Rectal smooth muscle tissue (tissue), 1 donor: ENCODE data around the gene HNRNPDL.
A peak's percentile ranks its signal among the peaks of the same experiment; 100 is the strongest.
"Not testable (repeated sequence)": the region's sequence is repeated elsewhere in the genome, so short reads cannot be mapped to it uniquely, and the experiment has no call there.

ENCODE experiments used
- H3K27ac ChIP-seq: one replicate; pipeline ENCODE4 v1.7.0; 2013; ENCODE audit warnings: low read depth, low read length, inconsistent platforms
- H3K27me3 ChIP-seq: one replicate; pipeline ENCODE4 v1.7.0; 2013; ENCODE audit warnings: low read length; ENCODE audit not compliant: control insufficient read depth, insufficient read depth
- H3K36me3 ChIP-seq: one replicate; pipeline ENCODE4 v1.7.0; 2013; ENCODE audit warnings: low read length; ENCODE audit not compliant: control insufficient read depth, insufficient read depth
- H3K4me1 ChIP-seq: one replicate; pipeline ENCODE4 v1.7.0; 2013; ENCODE audit warnings: low read length; ENCODE audit not compliant: control insufficient read depth, insufficient read depth
- H3K4me3 ChIP-seq: one replicate; pipeline ENCODE4 v1.7.0; 2013; ENCODE audit warnings: low read length
- H3K9ac ChIP-seq: one replicate; pipeline ENCODE4 v1.7.0; 2013; ENCODE audit warnings: low read length

HNRNPDL gene

GRCh38 chr4:82430193-82430963, at the start of gene HNRNPDL, which contains the start of gene ENOPH1:
TSS of gene HNRNPDL (minus strand) at chr4:82430462. CDS start at chr4:82429690, 772 bp downstream.
TSS of gene ENOPH1 (plus strand) at chr4:82430590. CDS start at chr4:82430830, 240 bp downstream.
- Histone ChIP-seq H3K4me1 (peaks cover 23% of the 10 kb centered on the region), H3K4me3 (peak within 1 kb of the TSS; percentile 98), H3K9ac (peak within 1 kb of the TSS; percentile 79), H3K36me3 (peaks cover 15% of the 10 kb centered on the region), H3K27me3 (no peaks in the 10 kb centered on the region), H3K27ac (peak within 1 kb of the TSS; percentile 97)

- no peaks in the 10 kb centered on the region for H3K4me1 ChIP-seq
- no peaks in the 10 kb centered on the region for H3K27me3 ChIP-seq
- H3K4me3 ChIP-seq, result no peak overlapping the region
- no peak overlapping the region for H3K9ac ChIP-seq
- H3K27ac ChIP-seq, result no peak overlapping the region
- no peaks in the 10 kb centered on the region for H3K36me3 ChIP-seq
These were observed 49.3 kb upstream of the HNRNPDL start for GRCh38 chr4:82479562-82479961.

GRCh38 chr4:82477469-82477868, 47.2 kb upstream of the HNRNPDL start:
- not testable (repeated sequence) for H3K9ac ChIP-seq, H3K27me3 ChIP-seq, H3K4me3 ChIP-seq, H3K4me1 ChIP-seq, H3K36me3 ChIP-seq, H3K27ac ChIP-seq

GRCh38 chr4:82475931-82476330, 45.7 kb upstream of the HNRNPDL start:
- H3K27ac ChIP-seq, H3K36me3 ChIP-seq, H3K4me3 ChIP-seq, H3K4me1 ChIP-seq, H3K27me3 ChIP-seq, H3K9ac ChIP-seq: not testable (repeated sequence)

- no peak overlapping the region for H3K9ac ChIP-seq
- H3K36me3 ChIP-seq, result no peaks in the 10 kb centered on the region
- H3K27ac ChIP-seq, result no peak overlapping the region
- no peaks in the 10 kb centered on the region for H3K4me1 ChIP-seq
- no peak overlapping the region for H3K4me3 ChIP-seq
- no peaks in the 10 kb centered on the region for H3K27me3 ChIP-seq
These were observed 43.4 kb upstream of the HNRNPDL start for GRCh38 chr4:82473621-82474164.

- not testable (repeated sequence) for H3K27me3 ChIP-seq, H3K4me3 ChIP-seq, H3K36me3 ChIP-seq, H3K9ac ChIP-seq, H3K27ac ChIP-seq, H3K4me1 ChIP-seq
These were observed 42.8 kb upstream of the HNRNPDL start for GRCh38 chr4:82473080-82473479.

GRCh38 chr4:82469791-82470345, 39.6 kb upstream of the HNRNPDL start:
- Histone ChIP-seq H3K4me3 (no peak overlapping the region), H3K36me3 (no peaks in the 10 kb centered on the region), H3K27me3 (no peaks in the 10 kb centered on the region), H3K27ac (no peak overlapping the region), H3K4me1 (no peaks in the 10 kb centered on the region), H3K9ac (no peak overlapping the region)

- Histone ChIP-seq H3K4me3 (no peak overlapping the region), H3K4me1 (no peaks in the 10 kb centered on the region), H3K27ac (no peak overlapping the region), H3K27me3 (no peaks in the 10 kb centered on the region), H3K9ac (no peak overlapping the region), H3K36me3 (no peaks in the 10 kb centered on the region)
These were observed 37.2 kb upstream of the HNRNPDL start for GRCh38 chr4:82467471-82467870.

GRCh38 chr4:82463221-82463620, 33.0 kb upstream of the HNRNPDL start:
- no peak overlapping the region for H3K9ac ChIP-seq
- H3K4me3 ChIP-seq, result no peak overlapping the region
- H3K4me1 ChIP-seq, result no peaks in the 10 kb centered on the region
- no peak overlapping the region for H3K27ac ChIP-seq
- H3K27me3 ChIP-seq, result no peaks in the 10 kb centered on the region
- H3K36me3 ChIP-seq, result peaks cover 8% of the 10 kb centered on the region

- no peak overlapping the region for H3K9ac ChIP-seq
- H3K27me3 ChIP-seq, result no peaks in the 10 kb centered on the region
- H3K27ac ChIP-seq, result no peak overlapping the region
- peaks cover 8% of the 10 kb centered on the region for H3K36me3 ChIP-seq
- no peaks in the 10 kb centered on the region for H3K4me1 ChIP-seq
- H3K4me3 ChIP-seq, result no peak overlapping the region
These were observed 32.2 kb upstream of the HNRNPDL start for GRCh38 chr4:82462415-82462831.

GRCh38 chr4:82461710-82462109, 31.4 kb upstream of the HNRNPDL start:
- no peak overlapping the region for H3K27ac ChIP-seq
- peaks cover 8% of the 10 kb centered on the region for H3K36me3 ChIP-seq
- no peaks in the 10 kb centered on the region for H3K4me1 ChIP-seq
- no peaks in the 10 kb centered on the region for H3K27me3 ChIP-seq
- no peak overlapping the region for H3K4me3 ChIP-seq
- H3K9ac ChIP-seq, result no peak overlapping the region

- no peak overlapping the region for H3K9ac ChIP-seq
- H3K36me3 ChIP-seq, result peaks cover 8% of the 10 kb centered on the region
- H3K4me3 ChIP-seq, result no peak overlapping the region
- H3K4me1 ChIP-seq, result no peaks in the 10 kb centered on the region
- H3K27me3 ChIP-seq, result no peaks in the 10 kb centered on the region
- no peak overlapping the region for H3K27ac ChIP-seq
These were observed 28.5 kb upstream of the HNRNPDL start for GRCh38 chr4:82458729-82459128.

- Histone ChIP-seq H3K4me3 (no peak overlapping the region), H3K27ac (no peak overlapping the region), H3K4me1 (no peaks in the 10 kb centered on the region), H3K27me3 (no peaks in the 10 kb centered on the region), H3K36me3 (peaks cover 8% of the 10 kb centered on the region), H3K9ac (no peak overlapping the region)
These were observed 27.0 kb upstream of the HNRNPDL start for GRCh38 chr4:82457266-82457665.
